ENCODE measurements around the gene TPM4. TPM values are rescaled to one million over a fixed set of nuclear protein-coding genes. Genes with fewer than 3 reads are reported as not detected.

Gene TPM4
- total and polyA plus RNA-seq, 2 of the 13 experiments (the other 11 are each of a cell fraction or from before 2014, with no cell fraction given): 180 to 188 TPM

DNA sequence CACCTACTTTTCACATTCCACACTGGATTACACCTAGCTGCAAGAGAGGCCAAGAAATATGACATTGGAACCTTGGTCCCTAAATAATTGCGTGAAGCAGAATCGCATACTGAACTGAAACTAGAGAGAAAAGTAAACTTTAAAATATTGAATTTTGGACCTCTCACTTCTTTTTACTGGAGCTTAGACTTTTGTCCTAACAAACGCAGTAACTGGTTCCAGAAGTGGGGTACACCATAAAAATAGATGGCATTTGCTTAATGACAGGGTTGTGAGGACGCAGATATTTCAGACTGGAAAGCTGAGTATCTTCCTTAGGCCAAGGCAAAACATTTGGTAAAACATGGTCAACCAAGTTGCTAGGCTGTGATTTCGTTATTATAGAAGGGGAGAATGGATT is 19.2 kb upstream of the TPM4 start (continued):
- TF ChIP-seq ZNF562 (CRISPR knock-in tag; IDR thresholded peaks at IDR 0.05; ENCODE audit: borderline replicate concordance): no peak
- TF ChIP-seq, protein P1, sequence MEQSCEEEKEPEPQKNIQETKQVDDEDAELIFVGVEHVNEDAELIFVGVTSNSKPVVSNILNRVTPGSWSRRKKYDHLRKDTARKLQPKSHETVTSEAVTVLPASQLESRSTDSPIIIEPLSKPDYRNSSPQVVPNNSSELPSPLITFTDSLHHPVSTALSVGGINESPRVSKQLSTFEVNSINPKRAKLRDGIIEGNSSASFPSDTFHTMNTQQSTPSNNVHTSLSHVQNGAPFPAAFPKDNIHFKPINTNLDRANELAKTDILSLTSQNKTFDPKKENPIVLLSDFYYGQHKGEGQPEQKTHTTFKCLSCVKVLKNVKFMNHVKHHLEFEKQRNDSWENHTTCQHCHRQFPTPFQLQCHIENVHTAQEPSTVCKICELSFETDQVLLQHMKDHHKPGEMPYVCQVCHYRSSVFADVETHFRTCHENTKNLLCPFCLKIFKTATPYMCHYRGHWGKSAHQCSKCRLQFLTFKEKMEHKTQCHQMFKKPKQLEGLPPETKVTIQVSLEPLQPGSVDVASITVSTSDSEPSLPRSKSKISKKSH (CRISPR knock-in tag; IDR thresholded peaks at IDR 0.05; ENCODE audit: borderline replicate concordance): no peak
- TF ChIP-seq, protein P2, sequence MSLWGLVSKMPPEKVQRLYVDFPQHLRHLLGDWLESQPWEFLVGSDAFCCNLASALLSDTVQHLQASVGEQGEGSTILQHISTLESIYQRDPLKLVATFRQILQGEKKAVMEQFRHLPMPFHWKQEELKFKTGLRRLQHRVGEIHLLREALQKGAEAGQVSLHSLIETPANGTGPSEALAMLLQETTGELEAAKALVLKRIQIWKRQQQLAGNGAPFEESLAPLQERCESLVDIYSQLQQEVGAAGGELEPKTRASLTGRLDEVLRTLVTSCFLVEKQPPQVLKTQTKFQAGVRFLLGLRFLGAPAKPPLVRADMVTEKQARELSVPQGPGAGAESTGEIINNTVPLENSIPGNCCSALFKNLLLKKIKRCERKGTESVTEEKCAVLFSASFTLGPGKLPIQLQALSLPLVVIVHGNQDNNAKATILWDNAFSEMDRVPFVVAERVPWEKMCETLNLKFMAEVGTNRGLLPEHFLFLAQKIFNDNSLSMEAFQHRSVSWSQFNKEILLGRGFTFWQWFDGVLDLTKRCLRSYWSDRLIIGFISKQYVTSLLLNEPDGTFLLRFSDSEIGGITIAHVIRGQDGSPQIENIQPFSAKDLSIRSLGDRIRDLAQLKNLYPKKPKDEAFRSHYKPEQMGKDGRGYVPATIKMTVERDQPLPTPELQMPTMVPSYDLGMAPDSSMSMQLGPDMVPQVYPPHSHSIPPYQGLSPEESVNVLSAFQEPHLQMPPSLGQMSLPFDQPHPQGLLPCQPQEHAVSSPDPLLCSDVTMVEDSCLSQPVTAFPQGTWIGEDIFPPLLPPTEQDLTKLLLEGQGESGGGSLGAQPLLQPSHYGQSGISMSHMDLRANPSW (CRISPR knock-in tag; IDR thresholded peaks at IDR 0.05; ENCODE audit: borderline replicate concordance): no peak
- TF ChIP-seq, protein P3, sequence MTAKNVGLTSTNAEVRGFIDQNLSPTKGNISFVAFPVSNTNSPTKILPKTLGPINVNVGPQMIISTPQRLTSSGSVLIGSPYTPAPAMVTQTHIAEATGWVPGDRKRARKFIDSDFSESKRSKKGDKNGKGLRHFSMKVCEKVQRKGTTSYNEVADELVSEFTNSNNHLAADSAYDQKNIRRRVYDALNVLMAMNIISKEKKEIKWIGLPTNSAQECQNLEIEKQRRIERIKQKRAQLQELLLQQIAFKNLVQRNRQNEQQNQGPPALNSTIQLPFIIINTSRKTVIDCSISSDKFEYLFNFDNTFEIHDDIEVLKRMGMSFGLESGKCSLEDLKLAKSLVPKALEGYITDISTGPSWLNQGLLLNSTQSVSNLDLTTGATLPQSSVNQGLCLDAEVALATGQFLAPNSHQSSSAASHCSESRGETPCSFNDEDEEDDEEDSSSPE (CRISPR knock-in tag; IDR thresholded peaks at IDR 0.05): no peak
- TF ChIP-seq ZNF607 (CRISPR knock-in tag; IDR thresholded peaks at IDR 0.05; ENCODE audit: borderline replicate concordance): no peak
- TF ChIP-seq MED13 (CRISPR knock-in tag; IDR thresholded peaks at IDR 0.05): no peak

DNA sequence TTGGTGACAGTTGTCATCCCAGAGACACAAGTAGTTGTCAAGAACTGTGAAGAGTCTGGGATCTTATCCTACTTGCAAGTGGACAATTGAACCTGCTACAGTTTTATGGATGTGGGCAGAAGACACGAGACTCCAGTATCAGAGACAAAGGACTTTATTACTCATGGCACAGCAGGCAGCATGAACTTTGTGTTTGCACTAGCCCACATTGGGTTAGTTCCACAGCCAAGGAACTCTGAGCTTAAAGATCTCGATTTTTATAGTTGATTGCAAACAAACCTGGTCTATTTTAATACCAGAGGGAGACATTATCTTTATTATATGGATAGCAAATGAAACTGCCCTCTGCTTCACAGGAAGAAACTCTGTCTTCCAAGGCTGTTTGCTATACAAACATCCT is 16.0 kb upstream of the TPM4 start:
- intact Hi-C loops (cut with micrococcal nuclease; ENCODE audit: unreplicated experiment): no loop called here
- Histone ChIP-seq H3K36me3 (replicated peaks in 1 of 2; ENCODE audit: control insufficient read depth in 1 of 2, insufficient read depth in 2 of 2, low read length in 2 of 2) (no peaks in the 10 kb centered on the region), H3K4me3 (replicated peaks in 1 of 3; ENCODE audit: insufficient read depth in 1 of 3, low read depth in 2 of 3, low read length in 3 of 3) (no peak overlapping the region), H3K4me1 (ENCODE audit: insufficient read depth, low read length) (peaks cover 13% of the 10 kb centered on the region), H2AFZ (ENCODE audit: low read length) (no peak overlapping the region), H3K9ac (ENCODE audit: insufficient read depth, low read depth, low read length) (no peak overlapping the region), H3K4me2 (ENCODE audit: low read depth, low read length) (no peak overlapping the region), H3K27me3 (ENCODE audit: control insufficient read depth in 1 of 2, insufficient read depth in 2 of 2, low read length in 2 of 2) (no peaks in the 10 kb centered on the region), H3K27ac (ENCODE audit: extremely low read length, insufficient read depth, low read length) (no peak overlapping the region), H3K79me2 (ENCODE audit: insufficient read depth, low read length) (no peaks in the 10 kb centered on the region), H3K9me3 (ENCODE audit: low read length) (peaks cover 18% of the 10 kb centered on the region), H4K20me1 (ENCODE audit: insufficient read depth, low read length) (no peaks in the 10 kb centered on the region)
- DNase-seq (ENCODE audit: low spot score) (no peak), ATAC-seq (no peak), FAIRE-seq (no peak)
- ChIA-PET CTCF (ENCODE audit: low intra/inter-chr PET ratio, low total read pairs) (no interaction called here), POLR2A (no interaction called here)
- in situ Hi-C loops (cut with HindIII; ENCODE audit: extremely low pct_ligation_motif_present, low pct_unique_long_range_greater_than_20kb): no loop called here
- BruUV-seq (replicated peaks): no TSS peak
- 0% methylated on average over 2 of the region's 2 CpGs for WGBS (ENCODE audit: low lambda C conversion rate)
- TF ChIP-seq, protein P4, sequence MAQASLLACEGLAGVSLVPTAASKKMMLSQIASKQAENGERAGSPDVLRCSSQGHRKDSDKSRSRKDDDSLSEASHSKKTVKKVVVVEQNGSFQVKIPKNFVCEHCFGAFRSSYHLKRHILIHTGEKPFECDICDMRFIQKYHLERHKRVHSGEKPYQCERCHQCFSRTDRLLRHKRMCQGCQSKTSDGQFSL (CRISPR knock-in tag; IDR thresholded peaks at IDR 0.05): no peak
- TF ChIP-seq, protein P5, sequence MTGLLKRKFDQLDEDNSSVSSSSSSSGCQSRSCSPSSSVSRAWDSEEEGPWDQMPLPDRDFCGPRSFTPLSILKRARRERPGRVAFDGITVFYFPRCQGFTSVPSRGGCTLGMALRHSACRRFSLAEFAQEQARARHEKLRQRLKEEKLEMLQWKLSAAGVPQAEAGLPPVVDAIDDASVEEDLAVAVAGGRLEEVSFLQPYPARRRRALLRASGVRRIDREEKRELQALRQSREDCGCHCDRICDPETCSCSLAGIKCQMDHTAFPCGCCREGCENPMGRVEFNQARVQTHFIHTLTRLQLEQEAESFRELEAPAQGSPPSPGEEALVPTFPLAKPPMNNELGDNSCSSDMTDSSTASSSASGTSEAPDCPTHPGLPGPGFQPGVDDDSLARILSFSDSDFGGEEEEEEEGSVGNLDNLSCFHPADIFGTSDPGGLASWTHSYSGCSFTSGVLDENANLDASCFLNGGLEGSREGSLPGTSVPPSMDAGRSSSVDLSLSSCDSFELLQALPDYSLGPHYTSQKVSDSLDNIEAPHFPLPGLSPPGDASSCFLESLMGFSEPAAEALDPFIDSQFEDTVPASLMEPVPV (CRISPR knock-in tag; IDR thresholded peaks at IDR 0.05): no peak
- TF ChIP-seq ZNF251 (CRISPR knock-in tag; IDR thresholded peaks at IDR 0.05) (no peak), GPN1 (CRISPR knock-in tag; IDR thresholded peaks at IDR 0.05; ENCODE audit: borderline replicate concordance) (no peak), SYNCRIP (IDR thresholded peaks at IDR 0.05; ENCODE audit: insufficient read depth, low read depth, low read length) (no peak), NR3C1 (CRISPR knock-in tag; IDR thresholded peaks at IDR 0.05) (no peak), ZNF501 (CRISPR knock-in tag; IDR thresholded peaks at IDR 0.05) (no peak), ZFP36L2 (CRISPR knock-in tag; IDR thresholded peaks at IDR 0.05) (no peak)
- TF ChIP-seq, protein P6, sequence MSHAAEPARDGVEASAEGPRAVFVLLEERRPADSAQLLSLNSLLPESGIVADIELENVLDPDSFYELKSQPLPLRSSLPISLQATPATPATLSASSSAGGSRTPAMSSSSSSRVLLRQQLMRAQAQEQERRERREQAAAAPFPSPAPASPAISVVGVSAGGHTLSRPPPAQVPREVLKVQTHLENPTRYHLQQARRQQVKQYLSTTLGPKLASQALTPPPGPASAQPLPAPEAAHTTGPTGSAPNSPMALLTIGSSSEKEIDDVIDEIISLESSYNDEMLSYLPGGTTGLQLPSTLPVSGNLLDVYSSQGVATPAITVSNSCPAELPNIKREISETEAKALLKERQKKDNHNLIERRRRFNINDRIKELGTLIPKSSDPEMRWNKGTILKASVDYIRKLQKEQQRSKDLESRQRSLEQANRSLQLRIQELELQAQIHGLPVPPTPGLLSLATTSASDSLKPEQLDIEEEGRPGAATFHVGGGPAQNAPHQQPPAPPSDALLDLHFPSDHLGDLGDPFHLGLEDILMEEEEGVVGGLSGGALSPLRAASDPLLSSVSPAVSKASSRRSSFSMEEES (CRISPR knock-in tag; IDR thresholded peaks at IDR 0.05): no peak

Measured in HepG2 (cell line).